Measurements from ENCODE around the gene CYP2D6. TPM values are rescaled to one million over a fixed set of nuclear protein-coding genes. Genes with fewer than 3 reads are reported as not detected.
"Not testable (repeated sequence)": the region's sequence is repeated elsewhere in the genome, so short reads cannot be mapped to it uniquely, and the experiment has no call there.

CYP2D6 gene
- total RNA-seq, 2 donors from 2014 or later, result 0.31 to 0.59 TPM

DNA sequence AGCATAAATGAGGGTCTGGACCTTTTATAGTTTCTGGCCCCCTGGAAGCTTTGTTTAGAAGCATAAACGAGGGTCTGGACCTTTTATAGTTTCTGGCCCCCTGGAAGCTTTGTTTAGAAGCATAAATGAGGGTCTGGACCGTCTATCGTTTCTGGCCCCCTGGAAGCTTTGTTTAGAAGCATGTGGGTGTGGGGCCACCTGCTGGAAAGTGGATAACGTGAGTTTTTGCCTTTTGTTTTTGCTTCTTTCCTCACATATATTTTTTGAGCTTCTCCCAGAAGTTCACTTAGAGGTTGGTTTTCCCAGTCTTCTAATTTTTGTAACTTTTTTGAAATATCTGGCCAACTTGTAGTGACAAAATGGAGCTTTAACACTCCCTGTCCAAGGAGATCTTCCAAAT is 17.8 kb downstream of the CYP2D6 start:
- not testable (repeated sequence) for DNase-seq, ATAC-seq
- intact Hi-C loops (cut with DNase I), result loop anchor here (5.0 to 10.0 kb wide), 2 partner anchors 145 to 148 kb away; partner anchors contain the start of gene SEPTIN3 (in 2 of the 2)

DNA sequence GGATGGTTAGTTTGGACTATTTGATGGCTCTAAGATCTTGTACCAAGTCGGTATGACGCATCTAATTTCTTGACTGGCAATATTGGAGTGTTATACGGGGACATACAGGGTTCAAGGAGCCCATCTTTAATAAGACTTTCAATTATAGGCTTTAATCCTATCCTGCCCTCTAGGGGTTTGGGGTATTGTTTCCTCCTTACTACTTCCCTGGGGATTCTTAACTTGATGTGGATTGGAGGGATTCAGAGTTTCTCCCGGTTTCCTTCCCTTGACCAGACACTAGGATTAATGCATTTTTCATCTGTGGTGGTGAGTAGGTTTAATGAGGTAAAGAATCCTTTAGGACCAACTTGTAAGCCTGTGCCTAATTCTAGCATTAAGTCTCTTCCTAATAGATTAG is 18.8 kb downstream of the CYP2D6 start:
- intact Hi-C loops (cut with DNase I), result loop anchor here (5.0 to 10.0 kb wide), 2 partner anchors 144 to 147 kb away; partner anchors contain the start of gene SEPTIN3 (in 2 of the 2)
- DNase-seq (no peak), ATAC-seq (no peak)

DNA sequence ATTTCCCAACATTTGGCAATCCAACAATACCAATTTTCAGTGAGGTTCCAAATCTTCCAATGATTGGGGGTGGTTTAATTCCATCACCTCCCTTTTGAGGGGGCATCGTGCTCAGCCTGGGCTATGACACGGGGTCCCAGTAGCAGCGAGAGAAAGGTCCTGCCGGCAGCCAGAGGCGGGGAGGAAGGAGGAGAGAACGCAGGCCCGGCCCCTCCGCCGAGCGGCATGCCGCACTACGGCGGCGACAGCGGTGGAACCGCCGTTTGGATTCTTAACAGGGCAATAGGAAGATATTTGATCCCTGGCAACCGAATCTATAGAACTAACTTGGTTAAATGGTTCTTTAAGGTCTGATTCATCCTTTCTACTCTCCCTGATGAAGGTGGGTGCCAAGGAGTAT is 21.8 kb downstream of the CYP2D6 start:
- DNase-seq (no peak), ATAC-seq (no peak)
- intact Hi-C loops (cut with DNase I), result no loop called here

DNA sequence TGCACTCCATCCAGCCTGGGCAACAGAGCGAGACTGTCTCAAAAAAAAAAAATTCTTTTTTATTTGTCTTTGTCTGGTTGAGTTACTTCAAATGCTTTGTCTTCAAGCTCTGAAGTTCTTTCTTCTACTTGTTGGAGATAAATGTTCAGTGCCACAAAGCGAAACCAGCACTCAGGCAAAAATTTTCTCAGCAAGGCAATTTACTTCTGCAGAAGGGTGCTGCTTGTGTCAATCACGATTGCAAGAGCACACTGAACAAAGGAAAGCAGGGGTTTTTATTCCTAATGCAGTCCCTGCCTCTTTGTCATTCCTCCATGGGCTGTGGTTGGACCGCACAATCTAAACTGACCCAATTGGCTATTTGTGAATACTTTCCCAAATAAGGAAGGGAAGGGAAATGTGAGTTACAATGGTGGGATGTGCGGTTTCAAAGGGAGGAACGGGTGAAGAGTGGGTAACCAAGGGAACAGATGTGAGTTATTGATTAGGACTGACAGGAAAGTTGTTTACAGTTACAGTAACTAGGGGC is 26.2 kb downstream of the CYP2D6 start:
- ATAC-seq; intact Hi-C loops (cut with DNase I); DNase-seq: not testable (repeated sequence)

DNA sequence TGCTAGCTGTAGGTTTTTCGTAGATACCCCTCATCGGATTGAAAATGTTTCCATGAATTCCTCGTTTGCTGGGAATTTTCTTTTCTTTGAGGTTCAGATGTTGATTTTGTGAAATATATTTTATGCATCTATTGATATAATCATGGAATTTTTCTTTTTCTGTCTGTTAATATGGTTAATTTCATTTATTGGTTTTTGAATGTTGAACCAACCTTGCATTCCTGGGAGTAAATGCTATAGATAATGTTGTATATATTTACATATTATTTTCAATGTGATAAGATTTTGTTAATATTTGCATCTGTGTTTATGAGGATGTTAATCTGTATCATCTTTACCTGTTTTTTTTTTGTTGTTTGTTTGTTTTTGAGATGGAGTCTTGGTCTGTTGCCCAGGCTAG is 29.4 kb downstream of the CYP2D6 start:
- ATAC-seq, result no peak
- intact Hi-C loops (cut with DNase I), result no loop called here
- DNase-seq, result no peak

DNA sequence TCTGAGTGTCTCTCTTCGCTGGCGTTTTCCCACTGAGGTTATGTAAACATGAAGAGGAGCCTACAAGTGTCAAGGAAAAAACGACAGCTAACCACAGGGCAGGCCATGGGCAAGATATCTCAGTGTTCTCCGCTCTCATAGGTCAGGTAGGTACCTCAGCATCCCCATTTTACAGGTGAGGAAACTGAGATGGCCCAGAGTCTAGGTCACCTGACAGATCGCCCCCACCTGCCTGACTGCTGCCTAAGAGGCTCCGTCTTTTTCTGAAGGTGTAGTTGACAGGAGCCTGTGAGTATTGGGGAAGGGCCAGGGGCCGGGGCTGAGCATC is 39.2 kb downstream of the CYP2D6 start:
- DNase-seq (no peak), ATAC-seq (no peak)
- intact Hi-C loops (cut with DNase I), result loop anchor here in 1 of 2 donors (10.0 kb wide), 1 partner anchor 343 kb away; the partner anchor contains the start of gene NFAM1

DNA sequence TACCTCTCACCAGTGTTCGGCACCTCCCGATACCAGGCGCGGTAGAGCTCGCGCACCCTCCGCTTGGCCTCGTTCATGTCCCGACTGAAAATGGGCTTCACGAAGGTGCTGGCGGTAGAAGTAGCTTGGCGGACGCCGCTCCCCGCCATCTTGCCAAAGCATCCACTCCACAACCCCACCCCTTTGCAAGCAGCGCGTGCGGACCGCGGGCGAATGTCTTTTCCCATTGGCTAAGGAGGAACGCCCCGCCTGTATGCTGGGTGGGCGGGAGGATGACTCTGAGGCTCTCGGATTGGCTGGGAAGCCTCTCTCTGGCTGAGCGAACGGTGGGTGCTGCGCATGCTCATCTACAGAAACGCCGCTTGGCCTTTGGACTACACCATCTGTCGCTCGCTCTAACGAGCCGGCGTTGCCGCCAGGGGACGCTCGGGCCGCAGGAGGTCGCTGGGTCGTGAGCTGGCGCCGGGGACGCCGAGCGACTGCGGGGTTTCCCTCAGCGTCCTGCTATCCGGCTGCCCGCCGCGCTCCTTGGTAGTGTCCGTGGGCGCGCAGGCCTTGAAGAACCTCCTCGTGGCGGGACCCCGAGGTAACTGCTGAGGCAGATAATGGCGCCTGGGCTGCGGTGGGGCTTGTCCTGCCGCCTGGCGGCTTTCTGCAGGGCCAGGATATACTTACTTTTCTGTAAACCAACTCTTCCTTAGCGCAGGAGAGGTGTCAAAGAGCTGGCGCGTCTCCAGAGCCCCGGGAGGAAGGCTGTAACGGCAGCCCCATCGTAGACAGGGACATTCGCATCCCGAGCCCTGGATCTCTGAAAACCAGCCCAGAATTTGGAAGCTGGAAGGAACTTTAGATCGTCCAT is 39.8 kb downstream of the CYP2D6 start, which contains the start of gene NDUFA6:
Gene NDUFA6 (minus strand): TSS at position 177 of the 859 bp plus-strand sequence. CDS start 28 bp downstream, at position 149.
- ATAC-seq, result peak; percentile 98

DNA sequence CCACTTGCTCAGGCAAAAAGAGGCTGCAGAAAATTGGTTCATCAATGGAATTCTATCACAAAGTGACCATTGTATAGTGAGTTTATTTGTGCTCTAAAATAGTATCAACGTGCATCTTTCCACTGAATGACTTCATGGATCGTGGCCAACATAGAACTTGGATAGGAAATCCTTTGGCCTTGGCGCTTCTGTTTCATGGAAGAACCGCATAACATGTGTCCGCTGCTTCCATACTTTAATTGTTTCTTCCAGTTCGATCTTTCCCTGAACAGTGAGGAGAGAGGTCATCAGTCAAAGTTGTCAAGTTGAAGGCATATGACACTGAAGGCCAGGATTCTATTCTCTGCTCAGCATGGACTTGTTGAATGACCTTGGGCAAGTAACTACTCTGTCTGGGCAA is 44.6 kb downstream of the CYP2D6 start:
- ATAC-seq, result no peak
- no peak for DNase-seq
- intact Hi-C loops (cut with DNase I), result no loop called here

More for the DNA sequence above, 39.8 kb downstream of the CYP2D6 start, which contains the start of gene NDUFA6:
- intact Hi-C loops (cut with DNase I), result loop anchor here in 1 of 2 donors (10.0 kb wide), 1 partner anchor 344 kb away; the partner anchor contains the start of gene NFAM1
- DNase-seq, result peak; percentile 99

DNA sequence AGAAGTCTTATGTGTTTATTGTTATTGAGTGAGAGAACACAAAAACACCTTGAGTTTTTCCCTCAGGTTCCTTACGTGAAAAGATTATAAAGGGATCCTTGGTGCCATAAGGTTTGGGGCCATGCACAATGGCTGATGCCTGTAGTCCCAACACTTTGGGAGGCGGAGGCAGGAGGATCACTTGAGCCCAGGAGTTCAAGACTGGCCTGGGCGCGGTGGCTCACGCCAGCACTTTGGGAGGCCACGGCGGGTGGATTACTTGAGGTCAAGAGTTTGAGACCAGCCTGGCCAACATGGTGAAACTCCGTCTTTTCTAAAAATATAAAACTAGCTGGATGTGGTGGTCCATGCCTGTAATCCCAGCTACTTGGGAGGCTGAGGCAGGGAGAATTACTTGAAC is 45.7 kb downstream of the CYP2D6 start:
- intact Hi-C loops (cut with DNase I), result no loop called here
- DNase-seq, result no peak
- no peak for ATAC-seq

DNA sequence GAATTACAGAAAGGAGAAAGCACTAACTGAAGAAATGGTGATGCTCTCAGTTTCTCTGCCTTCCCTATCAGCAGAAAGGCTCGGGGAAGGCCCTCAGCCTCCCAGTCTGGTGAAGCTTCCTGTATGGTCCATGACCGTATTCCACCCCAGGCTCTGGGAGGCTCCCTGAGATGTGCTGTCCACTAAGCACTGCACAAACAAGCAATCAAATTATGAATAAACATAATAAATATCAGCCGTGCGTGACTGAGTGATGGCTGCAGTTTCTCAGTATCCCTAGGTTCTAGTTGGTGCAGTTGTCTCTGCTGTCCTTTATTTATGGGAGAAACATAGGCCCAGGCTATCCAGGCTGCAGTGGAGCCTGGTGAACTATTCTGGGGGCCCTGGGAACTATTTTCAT is 47.5 kb downstream of the CYP2D6 start:
- DNase-seq (no peak), ATAC-seq (no peak)
- intact Hi-C loops (cut with DNase I), result no loop called here

DNA sequence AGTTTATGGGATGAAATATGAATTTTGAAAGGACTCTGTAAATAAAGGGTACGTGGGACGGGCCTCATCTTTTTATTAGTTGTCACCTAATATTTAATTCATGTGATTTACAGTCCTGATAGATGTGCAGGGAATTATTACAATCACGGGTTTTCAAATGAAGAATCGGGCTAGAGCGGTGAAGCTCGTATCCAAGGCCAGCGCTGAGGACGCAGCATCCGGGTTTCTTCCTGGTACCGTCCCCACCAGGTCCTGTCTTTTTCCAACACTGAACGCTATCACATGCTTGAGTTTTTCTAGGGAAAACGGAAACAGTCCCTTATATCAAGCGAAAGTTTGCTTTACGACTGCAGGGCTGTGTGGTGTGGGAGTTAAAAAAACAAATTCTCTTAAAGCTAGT is 50.3 kb downstream of the CYP2D6 start:
- intact Hi-C loops (cut with DNase I), result no loop called here
- ATAC-seq (peak in 1 of 2 donors; percentile 13), DNase-seq (peak; percentile 43)

DNA sequence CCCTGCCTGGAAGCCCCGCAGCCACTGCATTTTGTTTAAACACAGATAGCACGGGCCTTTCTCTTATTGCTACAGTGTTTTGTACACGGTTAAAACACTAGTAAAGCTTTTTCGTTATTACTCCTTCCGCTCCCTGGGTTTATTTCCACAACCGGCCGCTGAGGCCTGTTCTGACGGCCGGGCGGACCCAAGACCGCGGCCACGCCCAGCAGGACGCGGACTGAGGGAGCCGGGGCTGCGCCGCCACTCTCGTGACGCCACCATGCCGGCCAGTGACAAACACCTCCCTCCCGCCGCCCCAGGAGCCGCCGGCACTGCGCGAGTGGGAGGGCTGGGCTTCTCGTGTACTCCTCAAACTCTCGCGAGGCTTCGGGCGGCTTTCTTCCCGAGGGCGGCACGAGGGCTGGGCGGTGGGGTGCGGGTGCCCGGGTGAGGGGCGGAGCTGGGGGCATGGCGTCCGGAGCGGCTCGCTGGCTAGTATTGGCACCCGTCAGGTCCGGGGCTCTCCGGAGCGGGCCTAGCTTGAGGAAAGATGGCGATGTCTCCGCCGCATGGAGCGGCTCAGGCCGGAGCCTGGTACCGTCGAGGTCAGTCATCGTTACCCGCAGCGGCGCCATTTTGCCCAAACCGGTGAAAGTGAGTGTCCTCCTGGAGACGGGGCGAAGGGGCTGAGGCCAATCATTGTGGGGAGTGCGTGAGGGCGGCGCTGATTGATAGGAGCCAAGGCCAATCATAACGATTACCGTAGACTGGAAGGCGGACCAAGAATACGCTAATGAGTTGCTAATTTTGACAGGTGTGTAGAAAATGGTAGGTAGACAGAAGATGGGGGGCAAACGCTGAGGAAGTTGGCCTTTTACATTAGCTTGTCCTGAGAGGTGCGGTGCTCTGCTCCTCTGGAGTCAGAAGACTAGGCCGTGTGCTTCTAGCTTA is 51.0 kb downstream of the CYP2D6 start, which contains the start of gene SMDT1:
Gene SMDT1 (plus strand): TSS at position 382 of the 933 bp plus-strand sequence. CDS start 69 bp downstream, at position 451.
- ATAC-seq (peak; percentile 94), DNase-seq (peak; percentile 100)
- intact Hi-C loops (cut with DNase I), result no loop called here

DNA sequence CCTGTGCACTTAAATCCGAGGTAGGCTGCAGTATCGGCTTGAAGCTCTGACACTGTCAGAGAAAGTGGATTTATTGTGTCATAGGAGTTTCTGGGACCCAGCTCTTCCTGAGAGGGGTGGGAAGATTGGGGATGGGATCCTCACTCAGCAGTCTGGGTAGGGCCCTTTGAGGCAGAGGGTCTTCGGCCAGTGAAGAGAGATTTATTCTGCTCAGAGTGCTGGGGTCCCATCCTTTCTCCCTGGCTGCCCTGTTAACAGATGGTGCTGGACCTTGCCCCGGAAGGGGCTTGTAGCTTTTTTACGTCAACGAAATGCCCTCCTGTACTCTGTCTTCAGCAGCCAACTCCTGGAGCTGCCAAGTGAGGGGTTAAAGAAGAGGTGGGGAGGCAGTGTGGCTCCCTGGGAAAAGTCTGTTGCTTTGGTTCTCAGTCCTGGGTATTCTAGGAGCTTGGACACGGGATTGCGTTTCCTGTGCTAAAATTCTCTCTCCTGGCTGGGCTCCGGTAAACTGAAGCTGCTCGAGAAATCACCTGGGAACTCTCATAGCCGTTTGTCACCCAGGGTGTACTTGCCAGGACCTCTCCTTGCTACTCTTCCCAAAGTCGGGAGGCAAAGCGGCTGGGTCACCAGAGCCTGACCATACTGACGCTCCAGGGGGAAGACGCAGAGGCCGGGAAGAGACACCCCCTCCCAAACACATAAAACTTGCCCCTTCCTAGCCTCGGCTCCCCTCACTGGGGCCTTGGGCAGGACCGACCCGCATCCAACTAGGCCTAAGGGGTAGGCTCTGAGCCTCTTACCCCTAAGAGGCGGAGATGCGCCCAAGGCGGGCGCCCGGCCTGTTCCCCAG is 51.9 kb downstream of the CYP2D6 start:
- ATAC-seq, result peak; percentile 9 to 21

DNA sequence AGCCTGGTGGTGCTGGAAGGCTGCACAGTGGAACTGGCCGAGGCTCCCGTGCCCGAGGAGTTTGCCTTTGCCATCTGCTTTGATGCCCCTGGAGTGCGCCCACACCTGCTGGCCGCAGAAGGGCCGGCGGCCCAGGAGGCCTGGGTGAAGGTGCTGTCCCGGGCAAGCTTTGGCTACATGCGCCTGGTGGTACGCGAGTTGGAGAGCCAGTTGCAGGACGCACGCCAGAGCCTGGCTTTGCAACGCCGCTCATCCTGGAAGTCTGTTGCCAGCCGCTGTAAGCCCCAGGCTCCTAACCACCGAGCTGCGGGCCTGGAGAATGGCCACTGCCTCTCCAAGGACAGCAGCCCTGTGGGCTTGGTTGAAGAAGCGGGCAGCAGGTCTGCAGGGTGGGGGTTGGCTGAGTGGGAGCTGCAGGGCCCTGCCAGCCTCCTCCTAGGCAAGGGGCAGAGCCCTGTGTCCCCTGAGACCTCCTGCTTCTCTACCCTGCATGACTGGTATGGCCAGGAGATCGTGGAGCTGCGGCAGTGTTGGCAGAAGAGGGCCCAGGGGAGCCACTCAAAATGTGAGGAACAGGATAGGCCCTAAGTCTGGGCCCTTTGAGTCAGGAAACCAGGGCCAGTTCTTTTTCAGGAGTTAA is 53.0 kb downstream of the CYP2D6 start:
- ATAC-seq (no peak), DNase-seq (peak; percentile 32)
- intact Hi-C loops (cut with DNase I), result no loop called here

More for the DNA sequence above, 51.9 kb downstream of the CYP2D6 start:
- DNase-seq, result no peak
- intact Hi-C loops (cut with DNase I), result no loop called here

DNA sequence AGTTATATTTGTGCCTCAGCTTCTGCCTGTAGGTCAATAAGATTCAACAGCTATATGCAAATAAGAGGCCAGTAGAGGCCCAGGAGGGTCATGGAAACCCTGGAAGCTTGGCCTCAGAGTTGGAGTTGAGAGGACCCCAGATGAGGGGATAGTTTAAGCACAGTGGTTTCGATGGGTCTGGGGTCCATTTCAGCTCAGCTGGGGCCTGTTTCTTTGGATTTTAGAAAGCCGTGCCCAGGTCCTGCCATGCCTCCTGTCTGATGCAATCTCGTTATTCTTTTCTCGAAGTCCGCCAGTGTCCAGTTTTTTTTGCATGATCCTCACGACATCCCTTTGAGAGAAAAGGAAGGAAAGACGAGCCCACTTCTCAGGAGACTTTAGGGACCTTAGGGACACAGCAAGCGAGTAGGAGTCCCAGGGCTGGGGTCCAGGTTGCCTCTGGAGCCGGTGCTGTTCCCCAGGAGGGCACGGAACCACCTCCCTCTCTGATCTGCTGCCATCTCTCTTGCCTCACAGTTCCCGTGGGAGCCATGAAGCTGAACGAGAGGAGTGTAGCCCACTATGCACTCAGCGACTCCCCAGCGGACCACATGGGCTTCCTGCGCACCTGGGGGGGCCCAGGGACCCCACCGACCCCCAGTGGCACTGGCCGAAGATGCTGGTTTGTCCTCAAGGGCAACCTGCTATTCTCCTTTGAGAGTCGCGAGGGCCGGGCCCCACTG is 53.7 kb downstream of the CYP2D6 start:
- DNase-seq (no peak), ATAC-seq (no peak)
- intact Hi-C loops (cut with DNase I), result no loop called here
